Measurements from ENCODE around the gene EEF1A2.

Gene EEF1A2

DNA sequence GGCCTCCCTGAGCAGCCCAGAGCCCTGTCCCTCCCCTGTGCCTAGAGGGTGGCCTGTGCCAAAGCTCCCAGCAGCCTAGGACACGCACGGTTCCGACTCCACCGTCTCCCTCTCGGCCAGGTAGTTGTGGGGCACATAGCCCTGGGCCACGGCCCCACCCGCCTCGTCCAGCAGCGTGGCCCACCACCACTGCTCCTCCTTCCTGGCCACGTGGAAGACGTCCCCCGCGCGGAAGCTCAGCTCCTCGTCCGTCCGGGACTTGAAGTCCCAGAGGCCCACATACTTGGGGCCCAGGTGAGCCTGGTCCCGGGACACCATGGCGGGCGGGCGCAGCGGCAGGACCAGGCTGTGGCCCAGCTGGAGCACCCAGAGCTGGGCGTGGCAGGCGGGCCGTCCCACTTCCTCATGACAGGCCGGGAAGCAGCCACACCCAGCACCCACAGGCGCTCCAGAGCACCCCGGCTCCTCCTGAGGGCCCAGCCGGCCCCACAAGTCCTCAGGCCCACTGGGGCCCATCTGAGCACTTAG, 38.2 kb upstream of the EEF1A2 start, which contains the start of gene PTK6:
TSS of gene PTK6 (minus strand) at position 380 of the 528 bp plus-strand sequence. CDS start at position 318, 62 bp downstream.
- DNase-seq = peak; percentile 36

DNA sequence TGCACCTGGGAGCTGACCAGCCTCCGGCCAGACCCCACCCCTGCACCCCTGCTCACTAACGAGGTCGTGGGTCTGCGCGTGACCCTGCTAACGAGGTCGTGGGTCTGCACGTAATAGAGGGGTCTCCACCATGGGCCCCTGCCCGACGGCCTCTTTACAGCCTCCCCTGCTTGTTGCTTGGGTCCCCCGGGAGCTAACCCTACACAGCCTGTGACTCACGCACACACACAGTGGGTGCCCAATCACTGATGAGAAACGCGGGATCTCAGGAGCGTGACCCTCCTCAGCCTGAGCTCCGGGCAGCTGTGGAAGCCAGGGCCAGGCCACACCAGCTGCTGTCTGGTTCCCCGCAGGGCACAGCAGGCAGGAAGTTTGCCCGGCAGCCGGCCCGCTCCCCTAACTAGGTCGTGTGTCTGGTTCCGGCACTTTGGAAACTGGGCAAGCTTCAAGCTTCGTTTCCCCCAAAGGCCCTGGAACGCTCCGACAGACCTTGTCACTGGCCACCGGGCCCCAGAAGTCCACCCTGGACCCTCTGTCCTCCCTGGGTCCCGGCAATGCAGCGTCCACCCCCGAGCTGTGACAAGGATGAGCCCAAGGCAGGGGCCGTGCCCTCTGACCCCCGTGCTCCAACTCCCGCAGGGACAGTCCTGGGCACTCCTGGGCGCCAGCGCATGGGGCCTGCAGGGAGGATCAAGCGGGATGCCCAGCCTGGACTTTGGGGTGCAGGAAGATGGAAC, 37.5 kb upstream of the EEF1A2 start:
- DNase-seq = no peak

DNA sequence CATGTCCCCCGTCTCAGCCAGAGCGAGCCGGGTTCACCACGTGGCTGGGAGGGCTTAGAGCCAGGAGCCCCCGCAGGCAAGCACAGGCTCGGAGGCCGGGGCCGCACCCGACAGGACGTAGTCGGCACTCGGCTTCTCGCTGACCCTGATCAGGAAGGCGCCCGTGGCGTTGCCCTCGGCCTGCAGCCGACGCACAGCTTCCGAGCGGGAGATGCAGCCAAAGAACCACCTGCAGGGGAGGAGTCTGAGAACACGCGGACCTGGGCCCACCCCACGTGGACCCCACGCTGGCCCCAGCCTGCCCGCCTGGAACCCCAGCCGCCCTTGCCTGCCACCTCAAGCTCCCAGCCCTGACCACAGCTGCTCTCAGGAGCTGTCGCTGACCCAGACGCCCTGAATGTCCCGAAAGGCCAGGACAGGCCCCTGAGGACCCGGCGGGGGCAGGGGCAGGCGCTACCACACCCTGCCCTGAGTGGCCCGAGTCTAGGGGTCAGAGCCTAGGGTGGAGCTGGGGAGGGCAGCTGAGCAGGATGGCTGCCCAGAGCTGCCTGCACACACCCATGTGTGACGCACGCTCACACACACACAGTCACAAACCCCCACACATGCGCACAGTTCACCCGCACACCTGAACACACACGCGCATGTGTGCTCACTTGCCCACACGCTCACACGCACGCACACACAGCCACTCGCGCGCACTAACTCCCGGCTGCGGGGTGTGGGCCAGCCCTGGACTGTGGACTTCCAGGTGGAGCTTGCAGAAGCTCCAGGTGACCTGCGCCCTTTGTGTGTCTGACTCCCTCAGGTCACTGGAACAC, 36.2 kb upstream of the EEF1A2 start:
- peak; percentile 2 for DNase-seq

DNA sequence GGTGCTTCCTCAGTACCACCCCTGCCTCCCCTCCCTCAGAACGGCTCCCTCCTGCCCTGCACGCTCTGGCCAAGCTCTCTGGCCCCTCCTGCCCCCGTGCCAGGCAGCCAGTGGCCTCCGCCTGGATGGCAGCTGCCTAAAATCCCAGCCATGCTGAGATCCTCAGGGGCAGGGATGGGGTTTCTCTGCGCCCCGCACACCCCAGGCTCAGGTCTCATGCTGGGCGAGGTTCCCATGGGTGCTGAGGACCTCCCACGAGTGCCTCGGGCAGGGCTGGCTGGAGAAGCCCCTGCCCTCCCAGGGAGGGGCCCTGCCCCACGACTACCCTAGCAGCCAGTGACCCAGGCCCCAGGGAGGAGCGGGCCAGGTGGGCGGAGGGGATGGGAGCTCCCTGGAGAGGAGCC, 35.5 kb upstream of the EEF1A2 start:
- peak; percentile 1 for DNase-seq

DNA sequence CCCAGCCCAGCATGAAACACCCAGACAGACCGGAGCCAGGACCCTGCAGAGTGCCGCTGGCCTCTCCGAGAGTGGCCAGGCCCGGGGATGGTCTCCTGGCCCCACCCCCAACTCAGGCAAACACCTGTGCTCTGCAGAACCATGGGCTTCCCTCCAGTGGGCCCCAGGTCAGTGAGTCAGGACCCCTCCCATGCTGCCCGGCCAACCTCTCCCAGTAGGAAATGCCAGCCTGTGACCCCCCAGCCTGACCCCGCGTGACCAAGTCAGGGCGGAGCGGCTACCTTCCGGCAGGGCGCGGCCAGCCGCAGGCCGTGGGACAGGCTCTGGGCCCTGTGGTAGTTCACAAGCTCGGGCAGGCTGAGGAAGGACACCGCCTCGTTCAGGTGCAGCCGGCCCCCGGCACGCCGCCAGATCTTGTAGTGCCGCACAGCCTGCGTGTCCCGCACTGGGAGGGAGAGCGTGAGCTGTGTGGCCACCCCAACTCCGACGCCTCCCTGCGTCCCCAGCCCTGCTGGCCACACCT, 35.0 kb upstream of the EEF1A2 start:
- DNase-seq = no peak

DNA sequence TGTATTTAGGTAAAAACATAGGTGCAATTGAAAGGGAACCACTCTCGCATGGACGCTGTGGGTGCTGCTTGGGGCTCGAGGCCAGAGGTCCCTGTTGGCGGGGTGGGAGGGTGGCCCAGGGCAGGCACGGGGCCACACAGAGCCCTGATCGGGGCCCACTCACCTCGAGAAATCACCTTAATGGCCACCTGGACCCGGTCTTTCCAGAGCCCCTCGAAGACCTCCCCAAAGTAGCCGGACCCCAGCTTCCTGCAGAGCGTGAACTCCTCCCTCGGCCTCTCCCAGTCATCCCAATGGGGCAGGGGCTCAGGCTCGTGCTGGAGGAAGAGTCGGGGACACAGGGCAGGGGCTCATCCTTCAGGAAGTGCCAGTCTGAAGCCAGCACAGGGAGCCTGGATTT, 34.5 kb upstream of the EEF1A2 start:
- no peak for DNase-seq

DNA sequence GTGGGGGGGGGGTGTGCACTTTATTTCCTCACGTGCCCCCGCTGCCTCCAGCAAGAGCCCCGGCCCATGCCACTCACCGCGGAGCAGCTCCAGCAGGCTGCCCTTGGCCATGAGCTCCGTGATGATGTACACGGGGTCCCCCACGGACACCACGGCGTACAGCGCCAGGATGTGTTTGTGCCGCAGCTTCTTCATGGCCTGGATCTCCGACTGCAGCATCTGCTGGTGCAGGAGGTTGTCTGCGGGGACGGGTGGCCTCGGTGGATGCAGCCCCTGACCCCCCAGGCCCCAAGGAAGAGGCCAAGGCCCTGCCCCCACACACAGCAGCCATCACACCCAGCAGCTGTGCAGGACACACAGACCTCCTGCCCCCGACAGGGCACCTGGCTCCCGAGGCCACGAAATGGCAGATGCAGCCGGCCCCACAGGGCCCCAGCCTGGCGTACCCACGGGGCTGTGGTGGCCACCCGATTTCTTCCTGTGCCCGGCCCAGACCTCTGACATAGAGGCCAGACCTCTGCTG, 33.6 kb upstream of the EEF1A2 start:
- no peak for DNase-seq

DNA sequence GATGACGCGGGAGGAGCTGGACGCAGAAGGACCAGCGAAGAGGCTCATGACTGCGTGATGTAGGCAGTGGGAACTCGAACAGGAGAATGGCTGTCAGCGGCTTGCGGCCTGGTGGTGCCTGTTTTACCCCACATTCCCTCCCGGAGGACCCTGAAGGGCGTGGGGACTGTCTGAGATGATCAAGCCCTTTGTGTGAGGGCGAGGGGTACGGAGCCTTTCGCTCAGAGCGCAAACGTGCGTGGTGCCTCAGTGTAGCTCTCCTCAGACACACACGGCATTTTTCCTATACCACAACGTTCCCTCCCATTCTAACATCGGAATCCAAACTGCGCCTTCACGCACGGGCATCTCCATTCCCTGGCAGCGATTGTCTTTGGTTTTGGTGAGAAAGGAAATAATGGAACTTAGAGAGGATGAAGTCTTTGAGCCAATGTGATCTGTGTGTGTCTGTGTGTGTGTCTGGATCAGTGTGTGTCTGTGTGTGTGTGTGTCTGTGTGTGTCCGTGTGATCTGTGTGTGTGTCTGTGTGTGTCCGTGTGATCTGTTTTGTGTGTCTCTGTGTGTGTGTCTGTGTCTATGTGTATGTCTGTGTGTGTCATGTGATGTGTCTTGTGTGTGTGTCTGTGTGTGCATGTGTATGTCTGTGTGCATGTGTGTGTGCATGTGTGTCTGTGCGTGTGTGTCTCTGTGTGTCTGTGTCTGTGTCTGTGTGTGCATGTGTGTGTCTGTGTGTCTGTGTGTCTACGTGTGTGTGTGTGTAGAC, 33.0 kb upstream of the EEF1A2 start:
- no peak for DNase-seq

DNA sequence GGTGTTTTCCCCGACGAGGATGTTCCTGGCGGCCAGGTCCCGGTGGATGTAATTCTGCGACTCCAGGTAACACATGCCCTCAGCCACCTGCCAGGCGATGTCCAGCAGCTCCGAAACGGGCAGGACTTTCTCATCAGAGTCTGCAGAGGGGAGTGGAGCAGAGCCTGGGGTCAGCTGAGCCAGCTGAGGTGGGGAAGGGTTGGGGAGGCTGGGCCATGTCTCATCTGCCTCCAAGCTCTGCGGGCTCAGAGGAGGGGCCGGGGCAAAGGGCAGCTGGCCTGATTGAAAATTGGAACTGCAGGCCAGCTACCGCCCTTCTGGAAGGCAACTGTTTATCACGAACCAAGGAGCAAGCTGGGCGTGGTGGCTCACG, 31.9 kb upstream of the EEF1A2 start:
- DNase-seq = no peak

DNA sequence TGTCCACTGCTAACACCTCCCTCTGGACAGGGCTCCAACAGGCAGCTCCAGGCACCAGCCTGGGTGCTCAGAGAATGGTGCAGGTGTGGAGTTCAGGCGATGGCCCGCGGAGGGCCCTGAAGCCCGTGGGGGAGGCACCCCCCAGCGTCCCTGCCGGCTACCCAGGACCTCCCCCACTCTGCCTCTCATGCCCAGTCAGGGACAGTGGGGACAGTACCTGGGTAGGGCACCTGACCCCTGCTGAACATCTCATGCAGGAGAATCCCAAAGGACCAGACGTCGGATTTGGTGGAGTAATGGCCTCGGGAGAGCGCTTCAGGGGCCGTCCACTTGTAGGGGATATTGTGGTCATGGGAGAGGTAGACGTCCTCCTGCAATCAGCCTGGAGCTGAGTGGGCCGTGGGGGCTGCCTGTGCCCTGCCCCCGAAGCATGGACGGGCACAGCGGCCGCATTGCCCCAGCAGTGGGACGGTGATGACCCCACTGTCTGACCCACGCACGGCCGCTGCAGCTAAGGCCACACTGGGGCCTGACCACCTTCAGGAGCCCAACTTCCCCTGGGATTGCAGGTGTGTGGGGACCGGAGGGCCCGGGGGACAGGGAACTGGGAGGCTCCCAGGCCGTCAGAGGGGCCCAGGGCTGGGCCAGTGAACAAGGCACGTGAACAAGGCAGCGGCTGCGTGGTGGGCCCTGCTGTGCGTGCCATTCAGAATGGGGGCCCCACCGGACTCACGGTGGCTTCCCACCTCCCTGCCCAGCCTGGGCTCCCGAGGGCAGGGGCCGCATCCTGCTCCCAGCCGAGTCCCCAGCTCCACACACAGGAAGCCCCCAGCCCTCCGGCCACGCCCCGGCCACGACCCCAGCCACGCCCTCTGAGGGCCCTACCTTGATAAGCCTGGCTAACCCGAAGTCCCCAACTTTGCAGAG, 31.2 kb upstream of the EEF1A2 start:
- no peak for DNase-seq

DNA sequence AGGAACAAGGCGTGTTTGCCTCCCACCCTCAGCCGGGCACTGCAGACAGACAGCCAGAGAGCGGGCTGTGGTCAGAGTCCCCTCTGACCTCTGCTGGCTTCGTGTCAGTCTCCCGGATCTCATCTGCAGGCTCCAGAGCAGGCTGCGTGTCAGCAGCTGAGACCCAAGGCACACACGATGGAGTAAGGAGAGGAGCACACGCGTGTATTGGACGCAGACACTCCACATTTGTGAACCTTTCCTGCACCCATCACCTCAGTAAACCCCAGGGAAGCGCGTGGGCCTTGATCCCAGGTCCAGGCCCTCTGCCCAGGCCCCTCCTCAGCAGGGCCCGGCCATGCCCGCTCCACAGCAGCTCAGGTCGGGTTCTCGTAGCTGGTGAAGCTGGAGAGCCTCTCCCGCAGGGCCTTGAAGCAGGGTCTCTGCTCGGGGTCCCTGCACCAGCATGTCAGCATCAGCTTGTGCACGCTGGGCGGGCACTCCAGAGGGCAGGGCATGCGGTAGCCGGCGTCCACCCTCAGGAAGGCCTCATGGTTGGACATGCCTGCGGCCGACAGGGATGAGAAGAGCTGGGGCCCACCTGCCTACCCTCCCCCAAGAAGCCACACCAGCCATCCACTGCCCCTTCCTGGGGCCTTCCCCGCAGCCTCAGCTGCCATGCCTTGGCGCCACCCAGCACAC, 30.4 kb upstream of the EEF1A2 start:
- no peak for DNase-seq

DNA sequence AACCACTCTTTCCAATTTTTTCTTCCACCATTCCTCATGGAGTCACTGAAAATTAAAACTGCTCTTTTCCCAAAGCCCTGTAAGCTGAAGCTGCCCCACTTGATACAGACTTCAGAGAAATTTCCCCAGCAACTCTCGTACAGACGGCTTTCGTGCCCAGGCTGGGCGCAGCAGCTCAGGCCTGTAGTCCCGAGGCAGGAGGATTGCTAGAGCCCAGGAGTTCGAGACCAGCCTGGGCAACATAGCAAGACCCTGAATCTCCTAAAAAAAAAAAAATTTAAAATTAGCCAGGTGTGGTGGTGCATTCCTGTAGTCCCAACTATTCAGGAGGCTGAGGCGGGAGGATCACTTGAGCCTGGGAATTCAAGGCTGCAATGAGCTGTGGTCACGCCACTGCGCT, 28.3 kb upstream of the EEF1A2 start:
- no peak for DNase-seq

DNA sequence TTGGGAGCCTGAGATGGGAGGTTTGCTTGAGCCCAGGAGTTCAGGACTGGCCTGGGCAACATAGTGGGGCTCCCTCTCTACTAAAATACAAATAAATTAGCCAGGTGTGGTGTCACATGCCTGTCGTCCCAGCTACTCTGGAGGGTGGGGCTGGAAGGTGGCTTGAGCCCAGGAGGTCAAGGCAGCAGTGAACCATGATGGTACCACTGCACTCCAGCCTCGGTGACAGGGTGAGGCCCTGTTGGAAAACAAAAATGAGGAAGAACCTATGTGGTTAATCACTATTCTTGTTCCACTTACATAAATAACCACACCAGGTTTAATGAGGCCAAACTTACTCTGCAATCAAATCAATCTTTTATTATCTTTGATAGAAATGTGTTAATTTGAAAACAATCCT, 27.1 kb upstream of the EEF1A2 start:
- no peak for DNase-seq

DNA sequence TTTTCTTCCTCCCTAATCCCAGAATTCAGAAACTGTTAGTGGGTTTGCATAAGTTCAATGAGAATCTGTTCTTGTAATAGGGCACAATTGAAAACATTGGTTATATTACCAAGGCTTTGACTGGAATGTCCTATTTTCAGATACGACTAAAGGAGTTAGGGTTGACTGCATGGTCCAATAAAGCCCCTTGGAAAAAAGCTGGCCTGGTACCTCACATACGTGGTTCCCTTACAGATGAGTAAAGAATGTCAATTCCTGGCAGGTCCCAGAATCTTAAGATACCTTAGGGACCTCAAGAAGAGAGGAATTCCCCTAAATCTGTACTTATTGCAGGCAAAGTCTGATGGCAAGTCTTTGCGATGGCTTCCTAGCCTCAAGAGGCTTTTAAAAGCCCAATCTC, 26.3 kb upstream of the EEF1A2 start:
- no peak for DNase-seq

DNA sequence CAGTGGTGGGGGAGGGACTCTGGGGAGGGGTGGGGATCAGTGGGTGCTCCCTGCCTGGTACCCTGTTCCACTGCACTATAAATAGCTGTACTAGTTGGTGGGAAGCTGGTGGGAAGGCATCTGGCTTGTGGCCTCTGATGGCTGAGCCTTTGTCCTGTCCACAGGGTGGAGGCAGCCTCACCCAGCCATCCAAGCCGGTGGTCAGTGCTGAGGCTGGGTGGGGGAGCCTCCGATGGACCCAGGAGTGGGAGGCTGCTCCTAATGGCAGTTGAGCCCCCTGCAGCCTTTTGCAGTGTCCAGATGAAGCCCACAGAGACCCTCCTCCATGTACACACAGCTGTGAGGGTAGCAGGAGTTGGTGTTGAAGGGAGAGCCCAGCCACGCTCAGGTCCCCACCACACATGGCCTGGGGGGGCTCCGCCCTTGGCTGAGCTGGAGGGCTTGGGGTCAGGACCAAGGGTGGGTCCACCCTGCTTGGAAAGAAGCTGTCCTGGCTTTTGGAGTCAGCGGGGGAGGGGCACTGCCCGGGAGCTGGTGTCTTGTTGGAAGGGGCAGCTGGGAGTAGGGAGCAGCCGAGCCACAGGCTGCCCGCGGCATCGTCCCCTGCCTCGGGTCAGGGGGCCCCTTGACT, 24.2 kb upstream of the EEF1A2 start:
- no peak for DNase-seq

DNA sequence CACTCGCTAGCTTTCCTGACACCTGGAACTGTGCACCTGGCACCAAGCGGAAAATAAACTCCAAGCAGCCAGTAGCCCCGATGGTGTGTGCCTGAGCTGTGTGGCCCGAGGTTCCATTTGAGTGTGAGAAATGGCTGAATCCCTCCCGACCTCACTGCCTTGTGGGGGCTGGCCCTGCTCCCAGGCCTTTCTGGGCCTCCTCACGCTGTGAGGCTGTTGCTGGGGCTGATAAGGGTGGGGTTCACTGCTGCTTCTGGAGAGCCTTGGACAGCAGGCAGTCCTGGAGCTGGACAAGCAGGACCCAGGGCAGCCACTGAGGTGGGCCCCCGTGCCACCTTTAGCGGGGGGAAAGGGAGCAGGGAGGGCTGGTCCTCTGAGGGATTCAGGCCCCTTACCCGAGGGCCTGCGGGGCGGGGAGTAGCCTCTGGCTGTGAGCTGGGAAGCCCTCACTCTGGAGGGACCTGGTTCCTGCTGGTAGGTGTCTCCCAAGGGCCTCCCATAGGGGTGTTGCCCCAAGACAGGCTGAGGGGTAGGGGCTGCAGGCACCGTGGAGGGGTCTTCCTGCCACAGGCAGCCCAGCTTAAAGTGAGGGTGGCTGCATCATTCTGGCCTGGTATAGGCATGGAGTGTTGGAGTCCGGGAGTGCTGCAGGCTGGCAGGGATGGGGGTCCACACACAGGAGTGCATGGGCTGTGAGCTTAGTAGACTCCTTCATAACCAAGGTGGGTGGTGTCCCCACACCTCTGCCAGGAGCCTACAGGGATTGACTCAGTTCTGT, 23.4 kb upstream of the EEF1A2 start:
- no peak for DNase-seq

DNA sequence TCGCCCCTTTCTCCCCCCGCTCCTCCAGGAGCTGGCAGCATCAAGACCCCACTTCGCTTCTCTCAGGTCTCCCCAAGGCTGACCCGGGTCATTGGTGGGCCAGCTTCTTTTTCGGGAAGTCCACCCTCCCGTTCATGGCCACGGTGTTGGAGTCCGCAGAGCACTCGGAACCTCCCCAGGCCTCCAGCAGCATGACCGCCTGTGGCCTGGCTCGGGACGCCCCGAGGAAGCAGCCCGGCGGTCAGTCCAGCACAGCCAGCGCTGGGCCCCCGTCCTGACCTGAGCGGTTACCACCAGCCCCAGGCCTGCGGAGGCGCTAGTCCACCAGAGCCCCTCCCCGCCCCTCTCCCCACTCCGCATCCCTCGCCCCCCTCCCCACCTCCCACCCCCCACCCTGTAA, 22.7 kb upstream of the EEF1A2 start:
- no peak for DNase-seq

DNA sequence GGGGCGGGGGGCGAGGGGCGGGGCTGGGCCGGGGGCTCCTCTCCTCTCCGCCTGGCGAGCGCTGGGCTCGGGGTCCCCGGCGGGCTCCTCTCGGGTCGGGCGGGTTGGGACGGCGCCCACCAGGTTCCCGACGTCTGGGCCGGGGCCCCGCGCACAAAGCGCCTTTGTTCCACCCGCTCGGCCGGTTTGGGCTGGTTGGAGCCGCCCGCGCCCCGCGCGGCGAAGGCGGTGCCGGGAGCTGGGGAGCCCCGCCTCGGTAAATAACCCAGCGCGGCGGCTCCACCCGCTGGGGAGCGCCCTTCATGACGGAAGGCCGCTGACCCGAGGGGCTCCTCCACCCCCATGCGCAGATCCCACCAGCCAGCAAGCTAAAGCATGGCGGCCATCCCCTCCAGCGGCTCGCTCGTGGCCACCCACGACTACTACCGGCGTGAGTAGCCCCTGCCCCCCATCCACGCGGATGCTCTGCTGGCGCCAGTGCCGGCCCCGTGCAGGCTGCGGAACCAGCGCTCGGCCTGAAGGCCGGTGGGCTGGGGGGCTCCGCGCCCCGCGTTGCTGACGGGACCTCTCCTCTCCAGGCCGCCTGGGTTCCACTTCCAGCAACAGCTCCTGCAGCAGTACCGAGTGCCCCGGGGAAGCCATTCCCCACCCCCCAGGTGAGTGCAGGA, 22.2 kb upstream of the EEF1A2 start:
- peak; percentile 72 for DNase-seq

DNA sequence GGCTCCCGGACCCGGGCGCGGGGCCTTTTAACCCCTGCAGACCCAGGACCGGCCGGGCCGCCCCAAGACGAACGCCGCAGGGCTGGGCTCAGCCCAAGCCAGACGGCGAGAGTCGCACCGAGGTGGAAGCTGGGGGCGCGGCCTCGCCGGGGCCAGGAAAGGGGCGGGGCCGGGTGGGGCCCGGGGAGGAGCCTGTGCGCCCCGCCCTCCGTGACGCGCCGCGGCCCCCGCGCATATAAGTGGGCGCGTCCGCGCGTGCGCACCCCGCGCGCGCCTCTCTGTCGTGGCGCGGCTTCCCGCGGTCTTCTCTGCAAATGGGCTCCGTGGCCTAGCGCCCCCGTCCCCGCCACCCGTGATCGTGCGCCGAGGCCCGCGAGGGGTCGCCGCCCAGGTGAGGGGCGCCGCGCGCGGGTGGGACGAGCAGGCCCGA, 21.6 kb upstream of the EEF1A2 start, which contains the start of gene PPDPF:
TSS of gene PPDPF (plus strand) at position 262 of the 430 bp plus-strand sequence. CDS start 544 bp downstream, outside the sequence.
- DNase-seq = peak; percentile 86

Measured in CD4-positive, alpha-beta T cell treated with Interleukin-17A for 4 hours (primary cell).